ENCODE results near the gene EHMT1.

EHMT1 gene

GRCh38 chr9:137674307-137674975, 55.6 kb downstream of the EHMT1 start:
- peak; percentile 44 for DNase-seq

GRCh38 chr9:137674976-137675320, 56.1 kb downstream of the EHMT1 start:
- DNase-seq: no peak

DNA sequence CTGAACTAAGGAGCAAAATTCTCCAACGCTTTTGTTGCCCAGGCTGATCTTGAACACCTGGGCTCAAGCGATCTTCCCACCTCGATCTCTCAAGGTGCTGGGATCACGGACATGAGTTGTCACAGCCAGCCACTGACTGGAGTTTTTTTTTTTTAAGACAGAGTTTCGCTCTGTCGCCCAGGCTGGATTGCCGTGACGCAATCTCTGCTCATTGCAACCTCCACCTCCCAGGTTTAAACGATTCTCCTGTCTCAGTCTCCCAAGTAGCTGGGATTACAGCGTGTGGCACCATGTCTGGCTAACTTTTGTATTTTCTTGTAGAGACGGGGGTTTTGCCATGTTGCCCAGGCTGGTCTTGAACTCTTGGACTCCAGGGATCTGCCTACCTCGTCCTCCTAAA, 58.2 kb downstream of the EHMT1 start:
- no peak for DNase-seq

GRCh38 chr9:137678202-137678601, 59.4 kb downstream of the EHMT1 start:
- DNase-seq: no peak

- no peak for DNase-seq
Observed at GRCh38 chr9:137679249-137679648, 60.4 kb downstream of the EHMT1 start.

DNA sequence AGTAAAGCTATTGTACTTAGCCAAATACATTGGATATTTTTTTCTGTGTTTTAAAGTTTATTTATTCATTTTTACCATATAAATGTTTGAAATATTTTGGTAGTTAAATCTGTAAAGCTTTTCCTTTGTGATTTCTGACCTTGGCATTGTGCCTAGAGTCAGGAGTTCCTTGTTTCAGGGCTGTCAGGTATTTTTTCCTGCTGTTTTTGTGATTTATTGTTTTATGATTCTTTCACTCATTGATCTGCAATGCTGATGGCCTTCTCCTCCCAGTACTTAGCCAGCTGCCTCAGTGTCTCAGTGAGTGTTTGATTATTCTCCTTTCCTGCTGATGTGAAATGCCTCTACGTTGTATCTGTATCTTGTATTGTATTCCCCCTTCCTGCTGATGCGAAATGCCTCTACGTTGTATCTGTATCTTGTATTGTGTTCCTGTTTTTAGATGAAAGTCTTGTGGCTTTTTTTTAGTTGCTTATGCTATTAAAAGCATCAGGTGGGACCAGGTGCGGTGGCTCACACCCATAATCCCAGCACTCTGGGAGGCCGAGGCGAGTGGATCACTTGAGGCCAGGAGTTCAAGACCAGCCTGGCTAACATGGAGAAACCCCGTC, 61.0 kb downstream of the EHMT1 start:
- DNase-seq: no peak

DNA sequence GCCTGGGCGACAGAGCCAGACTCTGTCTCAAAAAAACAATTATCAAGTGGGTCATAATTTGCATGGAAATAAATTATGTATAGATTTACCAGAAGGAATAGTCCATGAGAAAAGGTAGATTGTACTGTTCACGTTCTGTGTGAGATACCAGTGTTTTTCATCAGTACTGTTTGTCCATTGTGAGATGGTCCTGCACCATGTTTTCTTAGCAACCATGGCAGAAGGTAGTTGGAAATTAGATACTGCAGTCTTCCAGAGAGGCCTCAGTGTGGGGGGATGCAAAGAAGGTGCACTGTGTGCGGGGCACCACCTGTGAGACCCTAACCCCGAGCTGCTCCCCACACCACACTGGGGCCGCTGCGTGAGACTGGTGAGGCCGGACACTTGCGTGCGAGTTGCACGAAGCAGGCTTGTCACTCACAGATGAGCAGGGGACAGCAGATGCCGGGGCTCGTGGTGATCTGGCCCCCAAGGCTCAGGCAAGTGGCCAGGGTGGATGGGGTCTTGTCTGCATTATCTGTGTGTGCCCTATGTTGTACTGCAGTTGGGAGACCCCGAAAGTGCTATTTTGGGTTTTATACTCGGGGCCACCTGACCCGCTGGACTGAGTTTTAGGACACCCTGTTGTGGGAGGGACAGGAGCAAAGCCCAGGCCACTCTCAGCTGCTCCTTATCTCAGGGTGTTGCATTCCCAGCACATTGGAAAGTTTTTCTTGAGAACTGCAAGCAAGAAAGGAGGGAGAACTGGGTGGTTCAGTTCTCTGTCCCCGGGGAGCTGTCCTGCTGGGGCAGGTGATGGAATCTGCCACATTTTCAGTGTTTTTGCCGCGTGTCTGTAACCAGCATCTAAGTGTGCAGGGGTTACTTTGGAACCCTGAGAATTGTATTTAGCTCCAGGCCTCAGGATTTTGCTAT, 61.9 kb downstream of the EHMT1 start:
- DNase-seq: no peak

- no peak for DNase-seq
Observed at GRCh38 chr9:137682428-137683105, 63.8 kb downstream of the EHMT1 start.

DNA sequence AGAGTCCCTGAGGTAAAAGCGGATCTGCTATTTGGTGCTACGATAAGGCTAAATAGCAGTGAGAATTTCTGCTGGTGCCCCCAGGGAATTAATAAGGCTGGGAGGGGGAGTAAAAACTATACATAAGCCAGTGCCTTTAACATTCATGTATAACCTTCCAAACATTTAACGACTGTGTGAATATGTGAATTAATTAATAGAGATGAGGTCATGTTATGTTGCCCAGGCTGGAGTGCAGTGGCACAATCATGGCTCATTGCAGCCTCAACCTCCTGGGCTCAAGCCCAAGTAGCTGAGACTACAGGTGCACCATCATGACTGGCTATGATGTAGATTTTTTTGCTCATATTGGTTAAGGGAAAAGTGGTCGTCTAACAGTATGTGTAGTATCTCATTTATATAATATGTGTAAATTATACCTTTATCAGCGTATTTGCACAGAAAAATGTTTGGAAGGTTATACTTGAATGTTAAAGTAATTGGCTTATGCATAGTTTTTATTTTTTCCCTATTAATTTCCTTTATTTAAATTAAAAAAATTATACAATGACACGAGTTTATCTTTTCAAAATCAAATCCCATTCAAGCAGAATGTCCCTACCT, 64.6 kb downstream of the EHMT1 start:
- DNase-seq: no peak

GRCh38 chr9:137685035-137685740, 66.4 kb downstream of the EHMT1 start:
- no peak for DNase-seq

- DNase-seq: no peak
Observed at GRCh38 chr9:137685741-137686420, 67.1 kb downstream of the EHMT1 start.

DNA sequence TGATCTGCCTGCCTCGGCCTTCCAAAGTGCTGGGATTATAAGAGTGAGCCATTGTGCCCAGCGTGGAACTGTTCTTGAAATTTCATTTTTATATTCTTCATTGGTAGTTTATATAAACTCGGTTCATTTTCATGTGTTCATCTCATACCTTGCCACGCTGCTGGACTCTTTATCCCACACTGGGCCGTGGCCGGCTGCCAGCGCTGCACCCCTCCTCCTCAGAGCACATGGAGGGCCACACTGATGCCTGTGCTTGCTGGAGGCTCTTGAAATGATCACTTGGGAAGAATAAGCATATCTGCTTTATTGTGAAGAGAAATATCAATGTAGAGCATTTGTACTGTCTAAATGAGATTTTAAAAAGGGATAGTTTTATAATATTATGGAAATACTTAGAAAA, 69.5 kb downstream of the EHMT1 start:
- DNase-seq: no peak

DNA sequence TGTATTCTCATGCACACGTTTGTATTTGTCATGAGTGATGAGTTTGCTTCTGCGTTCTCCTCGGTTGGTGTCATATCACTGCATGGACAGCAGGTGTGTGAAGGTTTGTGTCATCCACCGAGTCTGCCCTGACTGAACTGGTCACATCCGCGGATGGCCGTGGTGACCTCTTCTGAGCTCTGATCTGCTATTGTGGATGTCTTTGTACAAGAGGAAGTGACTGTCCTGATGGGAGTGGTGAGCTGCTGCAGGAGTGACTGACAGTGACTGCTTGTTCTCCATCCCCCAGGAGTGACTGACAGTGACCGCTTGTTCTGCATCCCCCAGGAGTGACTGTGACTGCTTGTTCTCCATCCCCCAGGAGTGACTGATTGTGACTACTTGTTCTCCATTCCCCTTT, 69.9 kb downstream of the EHMT1 start:
- no peak for DNase-seq

DNA sequence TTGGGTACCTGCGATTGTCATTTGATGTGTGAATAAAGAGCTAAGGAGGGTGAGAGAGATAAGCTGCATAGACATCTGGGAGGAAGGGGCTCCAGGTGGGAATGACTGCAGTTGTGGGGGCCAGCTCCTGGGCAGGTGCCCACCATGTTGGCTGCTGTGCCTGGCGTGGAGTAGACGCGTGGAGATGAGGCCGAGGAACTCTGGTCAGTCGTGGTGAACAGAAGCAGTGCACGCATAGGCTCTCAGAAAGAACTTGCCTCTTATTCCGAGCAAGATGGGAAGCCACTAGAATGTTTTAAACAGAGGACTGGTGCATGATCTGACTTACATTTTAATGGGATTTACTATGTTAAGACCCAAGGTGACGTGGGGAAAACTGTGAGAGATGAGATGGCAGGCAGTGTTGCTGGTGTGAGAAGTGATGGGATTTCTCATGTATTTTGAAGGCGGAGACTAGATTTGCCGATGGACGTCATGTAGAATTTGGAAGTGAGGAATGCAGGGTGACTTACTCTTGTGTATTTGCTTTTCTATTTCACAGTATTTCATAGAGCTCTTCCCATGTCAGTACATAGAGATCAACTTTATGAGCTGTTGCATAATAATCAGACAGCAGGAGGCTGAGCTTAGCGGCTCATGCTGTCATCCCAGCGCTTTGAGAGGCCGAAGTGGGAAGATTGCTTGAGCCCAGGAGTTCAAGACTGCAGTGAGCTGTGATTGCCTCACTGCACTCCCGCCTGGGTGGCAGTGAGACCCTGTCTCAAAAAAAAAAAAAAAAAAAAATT, 71.1 kb downstream of the EHMT1 start:
- DNase-seq: no peak

DNA sequence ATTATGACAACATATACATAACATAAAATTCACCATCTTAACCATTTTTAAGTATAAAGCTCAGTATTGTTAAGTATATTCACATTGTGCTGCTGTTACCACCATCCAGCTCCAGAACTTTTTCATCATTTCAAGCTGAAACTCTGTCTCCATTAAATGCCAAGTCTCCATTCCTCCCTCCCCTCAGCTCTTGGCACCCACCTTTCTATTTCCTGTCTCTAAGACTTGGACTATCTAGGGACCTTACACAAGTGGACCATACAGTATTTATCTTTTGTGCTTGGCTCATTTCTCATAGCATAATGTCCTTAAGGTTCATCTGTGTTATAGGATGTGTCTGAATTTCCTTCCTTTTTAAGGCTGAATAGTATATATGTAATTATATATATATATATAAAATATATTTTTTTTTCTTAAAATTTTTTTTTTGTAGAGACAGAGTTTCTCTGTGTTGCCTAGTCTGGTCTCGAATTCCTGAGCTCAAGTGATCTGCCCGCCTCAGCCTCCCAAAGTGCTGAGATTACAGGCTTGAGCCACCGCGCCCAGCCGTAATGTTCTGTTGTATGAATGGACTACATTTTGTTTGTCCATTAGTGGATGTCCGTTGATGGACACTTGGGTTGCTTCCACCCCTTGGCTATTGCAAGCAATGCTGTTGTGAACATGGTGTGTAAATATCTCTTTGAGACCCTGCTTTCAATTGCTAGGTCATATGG, 72.3 kb downstream of the EHMT1 start:
- DNase-seq: no peak

GRCh38 chr9:137691646-137692351, 73.0 kb downstream of the EHMT1 start:
- no peak for DNase-seq

GRCh38 chr9:137694236-137694959, 75.6 kb downstream of the EHMT1 start:
- DNase-seq: no peak

DNA sequence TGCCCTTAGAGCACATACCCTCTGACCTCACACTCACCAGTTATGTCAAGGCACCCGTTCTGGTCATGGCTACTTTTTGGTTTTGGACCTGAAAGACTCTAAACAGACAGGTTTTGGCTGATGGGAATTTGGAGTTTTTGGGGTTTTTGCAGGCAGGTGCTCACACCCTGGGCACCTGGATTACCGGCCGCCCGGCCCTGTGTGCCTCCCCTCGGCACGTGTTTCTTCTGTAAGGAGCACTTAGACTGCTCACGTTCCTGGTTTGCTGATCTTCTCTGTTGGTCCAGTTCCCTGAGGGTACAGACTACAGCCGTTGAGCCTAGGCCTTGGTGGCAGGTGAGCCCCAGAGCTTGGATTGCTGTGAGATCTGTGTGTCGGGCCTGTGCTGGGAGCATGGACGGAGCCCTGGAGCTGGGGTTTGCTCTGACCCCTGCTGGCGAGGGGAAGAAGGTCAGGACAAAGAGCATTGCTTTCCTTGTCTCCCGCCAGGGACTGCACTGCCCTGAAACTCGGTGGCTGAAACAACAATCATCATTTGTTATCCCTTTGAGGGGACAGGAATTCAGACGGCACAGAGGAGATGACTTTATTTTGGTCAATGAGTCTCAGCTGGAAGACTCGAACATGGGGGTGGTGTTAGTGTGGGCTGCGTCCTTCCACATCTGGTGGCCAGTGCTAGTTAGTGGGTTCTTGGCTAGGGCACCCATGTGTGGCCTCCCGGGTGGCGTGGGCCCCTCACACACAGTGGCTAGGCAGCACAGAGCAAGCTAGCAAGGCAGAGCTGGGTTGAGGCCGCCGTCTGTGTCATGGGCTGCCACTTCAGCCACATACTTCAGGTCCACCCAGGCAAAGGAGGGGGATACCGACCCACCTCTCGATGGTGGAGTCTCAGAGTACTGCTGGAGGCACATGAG, 76.4 kb downstream of the EHMT1 start:
- peak; percentile 74 for DNase-seq
